Ectodermal cell (in vitro differentiated cells): Measurements from ENCODE around the gene ERCC3. TPM values are rescaled to one million over a fixed set of nuclear protein-coding genes. Genes with fewer than 3 reads are reported as not detected.

Experiments
- H3K27ac ChIP-seq: 2 replicates; pipeline ENCODE4 v1.7.0; 2013; ENCODE audit warnings: mild to moderate bottlenecking, low read depth, low read length; ENCODE audit not compliant: insufficient read depth, poor library complexity, severe bottlenecking
- H3K27me3 ChIP-seq: 2 replicates; pipeline ENCODE4 v1.7.0; 2013; ENCODE audit warnings: mild to moderate bottlenecking, low read length; ENCODE audit not compliant: insufficient read depth, control insufficient read depth, poor library complexity, severe bottlenecking
- H3K36me3 ChIP-seq: one replicate; pipeline ENCODE4 v1.7.0; 2013; ENCODE audit warnings: low read length; ENCODE audit not compliant: control insufficient read depth, insufficient read depth
- H3K4me1 ChIP-seq: one replicate; pipeline ENCODE4 v1.7.0; 2013; ENCODE audit warnings: low read length; ENCODE audit not compliant: control insufficient read depth, insufficient read depth
- H3K4me3 ChIP-seq: 2 replicates; pipeline ENCODE4 v1.7.0; 2013; ENCODE audit warnings: low read depth, low read length, control low read depth; ENCODE audit not compliant: insufficient read depth
- H3K9me3 ChIP-seq: 2 replicates; pipeline ENCODE4 v1.7.0; 2013; ENCODE audit warnings: mild to moderate bottlenecking, low read length, moderate library complexity; ENCODE audit not compliant: control insufficient read depth
- WGBS, 2 experiments: methylation state at CpG; one replicate each; pipeline ENCODE4 v1.1.7; 2013; ENCODE audit warnings: missing lambda C conversion rate in 2 of 2; 5-methylcytosine and 5-hydroxymethylcytosine counted together
- polyA plus RNA-seq, 4 experiments: library from polyadenylated mRNA; stranded (reverse); fragments of 50-300 nt; gene quantifications; one replicate each; pipeline ENCODE4 v1.2.3, GENCODE V29; 2013

ERCC3 gene
- polyA plus RNA-seq (2013, experiment 1 of 4), result 66.8 TPM
- polyA plus RNA-seq (2013, experiment 2 of 4), result 59.0 TPM
- polyA plus RNA-seq (2013, experiment 3 of 4), result 54.2 TPM
- 60.5 TPM for polyA plus RNA-seq (2013, experiment 4 of 4)

DNA sequence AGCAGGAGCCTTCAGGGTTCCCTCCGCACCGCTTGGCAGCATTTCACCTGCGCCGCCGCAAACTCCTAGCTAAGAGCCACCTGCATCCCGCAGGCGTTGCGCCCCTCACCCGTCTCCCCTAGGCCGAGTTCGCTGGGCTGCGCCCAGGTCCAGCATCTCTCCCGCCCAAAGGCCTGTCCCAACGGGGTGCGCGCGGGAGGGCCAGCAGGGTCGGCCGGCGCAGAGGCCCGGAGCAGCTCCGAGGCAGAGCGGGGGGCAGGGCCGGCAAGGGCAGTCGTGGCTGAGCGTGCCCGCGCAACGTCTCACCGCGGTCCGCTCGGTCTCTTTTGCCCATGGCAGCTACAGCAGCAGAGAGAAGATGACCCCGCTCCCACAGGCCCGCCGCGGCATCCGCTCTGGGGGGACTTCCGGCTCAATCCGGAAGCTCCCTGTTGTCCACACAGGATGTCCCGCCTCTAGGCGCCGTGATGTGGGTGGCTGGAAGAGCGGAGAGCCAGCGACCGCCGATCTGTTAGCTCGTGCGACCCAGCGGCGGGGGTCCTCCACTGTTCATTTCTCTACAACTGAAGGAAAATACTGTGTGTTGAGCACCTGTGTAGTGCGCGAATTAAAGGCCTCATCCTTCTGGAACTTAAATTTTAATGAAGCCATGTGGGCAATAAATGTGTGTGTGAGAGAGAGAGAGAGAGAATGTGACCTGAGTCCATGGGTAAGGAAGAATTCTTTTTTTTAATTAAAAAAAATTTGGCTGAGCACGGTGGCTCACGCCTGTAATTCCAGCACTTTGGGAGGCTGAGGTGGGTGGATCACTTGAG, at the start of gene ERCC3:
TSS of gene ERCC3 (minus strand) at position 397 of the 815 bp plus-strand sequence. CDS start at position 334, 63 bp downstream.
- H3K4me1 ChIP-seq, result peaks cover 12% of the 10 kb centered on the region
- H3K4me3 ChIP-seq, result peak within 1 kb of the TSS; percentile 84
- peak within 1 kb of the TSS; percentile 52 for H3K27ac ChIP-seq
- peaks cover 35% of the 10 kb centered on the region for H3K36me3 ChIP-seq
- H3K9me3 ChIP-seq, result no peaks in the 10 kb centered on the region
- no peaks in the 10 kb centered on the region for H3K27me3 ChIP-seq
- WGBS, 2 experiments, result 0% methylated on average over 55 of the region's 55 CpGs

- Histone ChIP-seq H3K4me3 (no peak overlapping the region), H3K27ac (no peak overlapping the region), H3K27me3 (no peaks in the 10 kb centered on the region), H3K4me1 (no peaks in the 10 kb centered on the region), H3K9me3 (no peaks in the 10 kb centered on the region), H3K36me3 (no peaks in the 10 kb centered on the region)
- no CpG with 5 or more reads among the region's 2 CpGs for WGBS, 2 experiments
Observed at GRCh38 chr2:127343277-127343676, 49.3 kb upstream of the ERCC3 start.

GRCh38 chr2:127342101-127342500, 48.2 kb upstream of the ERCC3 start:
- Histone ChIP-seq H3K4me1 (no peaks in the 10 kb centered on the region), H3K27me3 (no peaks in the 10 kb centered on the region), H3K27ac (no peak overlapping the region), H3K36me3 (no peaks in the 10 kb centered on the region), H3K4me3 (no peak overlapping the region), H3K9me3 (no peaks in the 10 kb centered on the region)
- WGBS, 2 experiments, result 100% methylated on average over 1 of the region's 1 CpG

DNA sequence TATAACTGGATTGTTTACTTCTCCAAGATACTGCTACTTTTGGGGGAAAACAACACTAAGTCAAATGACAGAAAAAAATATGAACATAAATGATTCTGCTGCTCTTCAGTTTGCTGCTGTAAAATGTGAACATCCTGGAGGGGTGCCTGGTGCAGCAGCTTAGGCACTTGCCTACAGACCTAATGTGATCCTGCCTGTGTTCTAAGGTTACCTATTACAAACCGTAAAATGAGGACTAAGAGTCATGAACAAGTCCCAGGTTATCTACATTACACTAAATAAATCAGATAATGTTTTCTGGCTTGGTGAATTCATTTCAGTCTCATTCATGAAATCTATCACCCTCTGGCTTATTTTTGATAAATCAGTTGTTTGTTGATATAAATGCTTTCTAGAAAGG, 38.4 kb upstream of the ERCC3 start:
- no peaks in the 10 kb centered on the region for H3K4me1 ChIP-seq
- no peaks in the 10 kb centered on the region for H3K27me3 ChIP-seq
- H3K9me3 ChIP-seq, result no peaks in the 10 kb centered on the region
- H3K4me3 ChIP-seq, result no peak overlapping the region
- H3K27ac ChIP-seq, result no peak overlapping the region
- 92 to 94% methylated on average over 1 of the region's 1 CpG for WGBS, 2 experiments
- H3K36me3 ChIP-seq, result no peaks in the 10 kb centered on the region

DNA sequence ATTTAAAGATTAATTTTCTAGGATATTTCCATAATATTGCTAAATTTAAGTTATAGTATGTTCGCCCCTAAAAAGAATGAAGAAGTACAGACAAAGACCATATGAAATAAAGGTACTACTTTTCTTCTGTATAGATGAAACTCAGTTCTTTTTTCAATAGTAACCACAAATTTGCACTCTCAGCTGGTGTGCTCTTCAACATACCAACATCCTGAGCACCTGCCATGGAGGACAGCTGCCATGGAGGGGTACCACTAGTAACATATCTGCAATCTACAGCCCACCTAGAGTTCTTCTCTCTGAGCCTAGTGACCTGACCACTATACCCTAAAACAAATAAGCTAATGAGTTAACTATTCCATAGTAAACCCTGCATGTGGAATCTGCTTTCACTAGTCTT, 36.8 kb upstream of the ERCC3 start:
- Histone ChIP-seq H3K4me3 (no peak overlapping the region), H3K27me3 (no peaks in the 10 kb centered on the region), H3K36me3 (no peaks in the 10 kb centered on the region), H3K9me3 (no peaks in the 10 kb centered on the region), H3K4me1 (no peaks in the 10 kb centered on the region), H3K27ac (no peak overlapping the region)
- no CpG with 5 or more reads among the region's 1 CpG for WGBS, 2 experiments

DNA sequence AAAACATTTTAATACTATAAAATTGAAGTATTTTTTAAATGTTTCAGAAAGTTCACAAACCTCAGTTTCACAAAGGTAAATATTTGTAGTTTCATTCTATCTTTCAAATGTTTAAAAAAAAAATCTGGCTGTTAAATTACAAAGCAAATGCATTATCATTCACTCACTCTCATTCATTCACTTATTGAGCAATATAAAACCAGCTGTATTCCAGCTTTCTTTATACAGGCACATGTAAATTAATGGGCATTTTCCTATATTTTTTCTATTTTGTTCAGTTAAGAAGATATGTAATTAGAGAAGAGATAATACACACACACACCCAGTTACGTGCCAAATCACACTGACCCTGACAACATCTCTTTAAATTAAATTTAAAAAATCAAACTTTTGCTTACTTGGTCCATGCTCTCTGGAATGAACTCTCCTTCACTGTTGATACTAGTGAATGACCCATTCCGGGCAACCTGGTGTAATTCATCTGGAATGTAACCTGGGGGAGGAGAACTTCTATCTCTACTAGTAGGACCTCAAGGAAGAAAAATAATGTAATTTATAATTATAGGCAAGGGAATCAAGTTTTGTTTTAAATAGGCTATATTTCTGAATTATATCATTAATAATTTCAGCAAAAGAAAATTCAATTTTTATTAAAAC, 32.5 kb upstream of the ERCC3 start:
- Histone ChIP-seq H3K4me3 (no peak overlapping the region), H3K27me3 (no peaks in the 10 kb centered on the region), H3K36me3 (peaks cover 2% of the 10 kb centered on the region), H3K9me3 (no peaks in the 10 kb centered on the region), H3K4me1 (no peaks in the 10 kb centered on the region), H3K27ac (no peak overlapping the region)
- WGBS, 2 experiments, result 100% methylated on average over 1 to 2 of the region's 2 CpGs

GRCh38 chr2:127324635-127325034, 30.7 kb upstream of the ERCC3 start:
- 71 to 75% methylated on average over 2 to 3 of the region's 3 CpGs for WGBS, 2 experiments
- no peak overlapping the region for H3K4me3 ChIP-seq

GRCh38 chr2:127321303-127321702, 27.4 kb upstream of the ERCC3 start:
- Histone ChIP-seq H3K27me3 (no peaks in the 10 kb centered on the region), H3K9me3 (no peaks in the 10 kb centered on the region), H3K4me1 (no peaks in the 10 kb centered on the region), H3K36me3 (peaks cover 25% of the 10 kb centered on the region), H3K4me3 (no peak overlapping the region), H3K27ac (no peak overlapping the region)

More at GRCh38 chr2:127324635-127325034, 30.7 kb upstream of the ERCC3 start:
- Histone ChIP-seq H3K27ac (no peak overlapping the region), H3K9me3 (no peaks in the 10 kb centered on the region), H3K4me1 (no peaks in the 10 kb centered on the region), H3K27me3 (no peaks in the 10 kb centered on the region), H3K36me3 (peaks cover 12% of the 10 kb centered on the region)

- H3K9me3 ChIP-seq, result no peaks in the 10 kb centered on the region
- no peaks in the 10 kb centered on the region for H3K27me3 ChIP-seq
- no peak overlapping the region for H3K27ac ChIP-seq
- peaks cover 25% of the 10 kb centered on the region for H3K36me3 ChIP-seq
- no peaks in the 10 kb centered on the region for H3K4me1 ChIP-seq
- WGBS, 2 experiments, result 100% methylated on average over 1 of the region's 1 CpG; no CpG with 5 or more reads in 1 of the 2 experiments
- H3K4me3 ChIP-seq, result no peak overlapping the region
Observed at GRCh38 chr2:127320586-127321275, 26.8 kb upstream of the ERCC3 start.

DNA sequence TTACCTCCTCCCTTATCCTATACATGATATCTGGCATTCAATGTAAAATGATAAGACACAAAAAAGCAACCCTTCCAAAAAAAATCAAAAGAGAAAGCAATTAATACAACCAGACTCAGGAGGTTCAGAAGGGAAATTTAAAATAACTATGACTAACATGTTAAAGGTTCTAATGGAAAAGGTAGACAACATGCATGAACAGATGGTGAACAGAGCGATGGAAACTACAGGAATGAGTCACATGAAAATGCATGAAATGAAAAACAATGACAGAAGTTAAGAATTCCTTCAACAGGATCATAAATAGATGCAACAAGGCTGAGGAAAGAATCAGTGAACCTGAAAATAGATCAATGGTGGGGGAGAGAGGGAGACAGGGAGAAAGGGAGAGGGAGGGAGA, 26.1 kb upstream of the ERCC3 start:
- H3K9me3 ChIP-seq, result no peaks in the 10 kb centered on the region
- H3K36me3 ChIP-seq, result peaks cover 25% of the 10 kb centered on the region
- H3K27me3 ChIP-seq, result no peaks in the 10 kb centered on the region
- H3K4me1 ChIP-seq, result no peaks in the 10 kb centered on the region
- no peak overlapping the region for H3K4me3 ChIP-seq
- WGBS, 2 experiments, result 95 to 100% methylated on average over 1 of the region's 1 CpG
- no peak overlapping the region for H3K27ac ChIP-seq
